22Rv1 (cell line): ENCODE measurements around the gene GNAI3.

Source experiments
- CTCF ChIP-seq: fragments of 450-650 bp; IDR thresholded peaks from 2 replicates; pipeline ENCODE4 v1.5.1; 2017; ENCODE audit warnings: mild to moderate bottlenecking
- ZFX ChIP-seq: fragments of 450-650 bp; IDR thresholded peaks from 2 replicates; pipeline ENCODE4 v1.6.1; 2017; ENCODE audit warnings: antibody characterized with exemption, borderline replicate concordance

GRCh38 chr1:109541102-109541501, 7.3 kb upstream of the GNAI3 start:
- TF ChIP-seq CTCF (no peak), ZFX (no peak)
